AG04449 (cell line): ENCODE measurements around the gene WDR11.

ENCODE experiments used
- CTCF ChIA-PET: fragments of 350-600 bp; formaldehyde crosslinking; extraction: SDS; loops from one replicate; lab custom pipeline; 2021; ENCODE audit warnings: antibody characterized with exemption; lab: Yijun Ruan, JAX
- POLR2A ChIA-PET: fragments of 400-600, 350-600 bp; formaldehyde crosslinking; extraction: SDS; loops from one replicate; lab custom pipeline; 2020; ENCODE audit warnings: antibody characterized with exemption, inconsistent platforms; lab: Yijun Ruan, JAX
- DNase-seq: peaks from one replicate; pipeline ENCODE4 v3.0.0-alpha.2; 2010; ENCODE audit warnings: low read depth, low spot score
- H3K4me3 ChIP-seq: 2 replicates; pipeline ENCODE4 v1.5.1; 2011; ENCODE audit warnings: low read depth, mild to moderate bottlenecking, control low read depth, low read length
- CTCF ChIP-seq: IDR thresholded peaks from one replicate; pipeline ENCODE4 v1.5.1; 2011; ENCODE audit warnings: mild to moderate bottlenecking, moderate library complexity, low read length, control low read depth, inconsistent platforms; ENCODE audit not compliant: insufficient read depth; ENCODE audit errors: missing control alignments

Gene WDR11

GRCh38 chr10:120850911-120851865 is at the start of gene WDR11:
Gene WDR11 (plus strand): TSS chr10:120851362. CDS start chr10:120851421, 59 bp downstream.
- H3K4me3 ChIP-seq, result peak within 1 kb of the TSS; percentile 94
- DNase-seq, result peak; percentile 59
- POLR2A ChIA-PET, result no interaction called here
- no peak for TF ChIP-seq CTCF
- CTCF ChIA-PET, result interaction anchor here (1.6 kb wide), 1 partner anchor 428 kb away, joined by 4 read pairs; no protein-coding TSS in a partner anchor

GRCh38 chr10:120802935-120803334 is 48.2 kb upstream of the WDR11 start:
- ChIA-PET POLR2A (no interaction called here), CTCF (no interaction called here)
- H3K4me3 ChIP-seq, result no peak overlapping the region
- TF ChIP-seq CTCF, result no peak
- no peak for DNase-seq

- no peak overlapping the region for H3K4me3 ChIP-seq
- TF ChIP-seq CTCF, result no peak
- ChIA-PET CTCF (no interaction called here), POLR2A (no interaction called here)
- no peak for DNase-seq
Measured at GRCh38 chr10:120803972-120804371, 47.2 kb upstream of the WDR11 start.

- no peak for TF ChIP-seq CTCF
- H3K4me3 ChIP-seq, result no peak overlapping the region
- ChIA-PET CTCF (no interaction called here), POLR2A (no interaction called here)
- DNase-seq, result no peak
Measured at GRCh38 chr10:120805014-120805812, 45.9 kb upstream of the WDR11 start.

- ChIA-PET POLR2A (no interaction called here), CTCF (no interaction called here)
- no peak for DNase-seq
- no peak for TF ChIP-seq CTCF
- no peak overlapping the region for H3K4me3 ChIP-seq
Measured at GRCh38 chr10:120806081-120806480, 45.1 kb upstream of the WDR11 start.

- CTCF ChIA-PET, result no interaction called here
- H3K4me3 ChIP-seq, result no peak overlapping the region
- no peak for TF ChIP-seq CTCF
- POLR2A ChIA-PET, result no interaction called here
- DNase-seq, result no peak
Measured at GRCh38 chr10:120810298-120810697, 40.9 kb upstream of the WDR11 start.
